GM23338 (cell line): ENCODE measurements around the gene MAP3K4. TPM values are rescaled to one million over a fixed set of nuclear protein-coding genes. Genes with fewer than 3 reads are reported as not detected.
A peak's percentile ranks its signal among the peaks of the same experiment; 100 is the strongest.

Source experiments
- ATAC-seq: fragments of 200-7000 bp; cut with Tn5 transposase; 3 replicates; pipeline ENCODE4 v1.9.1; 2020
- DNase-seq: peaks from one replicate; pipeline ENCODE4 v3.0.0-alpha.2; 2015; ENCODE audit warnings: low spot score
- H2AFZ ChIP-seq: fragments of 200-600 bp; sonication (generic); 2 replicates; pipeline ENCODE4 v1.8.0; 2016; ENCODE audit warnings: antibody characterized with exemption, mild to moderate bottlenecking, moderate library complexity
- H3F3A ChIP-seq: fragments of 200-600 bp; sonication (generic); replicated peaks from 2 replicates; pipeline ENCODE4 v1.8.0; 2017; ENCODE audit warnings: antibody characterized with exemption, mixed run types, low read depth
- H3K27ac ChIP-seq: fragments of 200-600 bp; sonication (generic); 2 replicates; pipeline ENCODE4 v1.6.1; 2016; ENCODE audit warnings: low read depth
- H3K27me3 ChIP-seq: fragments of 200-600 bp; sonication (generic); 2 replicates; pipeline ENCODE4 v1.8.0; 2016; ENCODE audit warnings: mild to moderate bottlenecking, mixed run types, moderate library complexity; ENCODE audit not compliant: insufficient read depth
- H3K36me3 ChIP-seq: fragments of 200-600 bp; sonication (generic); 2 replicates; pipeline ENCODE4 v1.8.0; 2016; ENCODE audit warnings: mild to moderate bottlenecking; ENCODE audit not compliant: insufficient read depth
- H3K4me1 ChIP-seq: fragments of 200-600 bp; sonication (generic); 2 replicates; pipeline ENCODE4 v1.8.0; 2016; ENCODE audit warnings: mild to moderate bottlenecking, moderate library complexity; ENCODE audit not compliant: insufficient read depth
- H3K4me2 ChIP-seq: fragments of 200-600 bp; sonication (generic); 2 replicates; pipeline ENCODE4 v1.7.1; 2017; ENCODE audit warnings: mixed run types
- H3K4me3 ChIP-seq: fragments of 200-600 bp; sonication (generic); 2 replicates; pipeline ENCODE4 v1.6.1; 2016; ENCODE audit warnings: mixed run types
- H3K79me2 ChIP-seq: fragments of 200-600 bp; sonication (generic); replicated peaks from 2 replicates; pipeline ENCODE4 v1.8.0; 2017; ENCODE audit warnings: mild to moderate bottlenecking; ENCODE audit not compliant: insufficient read depth
- H3K9me2 ChIP-seq: fragments of 200-600 bp; sonication (generic); 2 replicates; pipeline ENCODE4 v1.8.0; 2017; ENCODE audit not compliant: insufficient read depth
- H4K20me1 ChIP-seq: fragments of 200-600 bp; sonication (generic); replicated peaks from 2 replicates; pipeline ENCODE4 v1.8.0; 2017; ENCODE audit warnings: mild to moderate bottlenecking; ENCODE audit not compliant: insufficient read depth
- H3K27ac Mint-ChIP-seq: 2 replicates; pipeline ENCODE4 v1.8.0; 2020; ENCODE audit warnings: inconsistent platforms, mild to moderate bottlenecking, moderate library complexity, mixed read lengths
- H3K27me3 Mint-ChIP-seq: 3 replicates; pipeline ENCODE4 v1.8.0; 2022; ENCODE audit warnings: low read depth, mild to moderate bottlenecking, moderate library complexity, mixed read lengths, inconsistent platforms; ENCODE audit not compliant: insufficient read depth, poor library complexity
- H3K36me3 Mint-ChIP-seq: 3 replicates; pipeline ENCODE4 v1.8.0; 2021; ENCODE audit warnings: low read depth, mild to moderate bottlenecking, inconsistent platforms, moderate library complexity, mixed read lengths
- H3K4me1 Mint-ChIP-seq: 3 replicates; pipeline ENCODE4 v1.8.0; 2020; ENCODE audit warnings: mild to moderate bottlenecking, inconsistent platforms, mixed read lengths
- H3K4me3 Mint-ChIP-seq: 3 replicates; pipeline ENCODE4 v1.8.0; 2021; ENCODE audit warnings: moderate library complexity, mild to moderate bottlenecking, inconsistent platforms, mixed read lengths
- H3K9me3 Mint-ChIP-seq: 3 replicates; pipeline ENCODE4 v1.8.0; 2020; ENCODE audit warnings: moderate library complexity, mild to moderate bottlenecking, inconsistent platforms, mixed read lengths
- CREB1 ChIP-seq: fragments of 250-450 bp; sonication (Bioruptor Pico); IDR thresholded peaks from 2 replicates; pipeline ENCODE4 v1.5.0; 2020; ENCODE audit warnings: low read depth, mild to moderate bottlenecking, moderate library complexity
- JUNB ChIP-seq: IDR thresholded peaks from one replicate; pipeline ENCODE4 v1.6.1; 2016; ENCODE audit warnings: antibody characterized with exemption; ENCODE audit not compliant: unreplicated experiment
- NANOG ChIP-seq: IDR thresholded peaks from 2 replicates; pipeline ENCODE4 v1.6.1; 2016; ENCODE audit warnings: antibody characterized with exemption, borderline replicate concordance
- POLR2AphosphoS5 ChIP-seq: IDR thresholded peaks from 2 replicates; pipeline ENCODE4 v1.6.1; 2016; ENCODE audit warnings: antibody characterized with exemption, low read depth
- STAT1 ChIP-seq: IDR thresholded peaks from one replicate; pipeline ENCODE4 v1.6.1; 2016; ENCODE audit warnings: antibody characterized with exemption; ENCODE audit not compliant: unreplicated experiment
- ZNF331 ChIP-seq: fragments of 250-450 bp; sonication (Bioruptor Pico); IDR thresholded peaks from 2 replicates; pipeline ENCODE4 v1.5.0; 2020; ENCODE audit warnings: low read depth, mild to moderate bottlenecking, moderate library complexity
- polyA plus RNA-seq: library from polyadenylated mRNA; unstranded; fragments of >200 nt; fragmentation: Nextera tagmentation; extraction: Ambion mirVana; gene quantifications from 2 replicates; pipeline ENCODE4 v1.2.1, GENCODE V29; 2016
- total RNA-seq: library from RNA; depleted of rRNA; stranded (reverse); fragments of >200 nt; shearing (Covaris generic); gene quantifications from 2 replicates; pipeline ENCODE4 v1.2.3, GENCODE V29; 2014
- TF ChIP-seq, protein P1 (sequence below): fragments of 250-450 bp; sonication (Bioruptor Pico); IDR thresholded peaks from 2 replicates; pipeline ENCODE4 v1.5.0; 2020; ENCODE audit warnings: mild to moderate bottlenecking, moderate library complexity
- TF ChIP-seq, protein P2 (sequence below): IDR thresholded peaks from 2 replicates; pipeline ENCODE4 v1.6.1; 2016; ENCODE audit warnings: antibody characterized with exemption
- TF ChIP-seq, protein P3 (sequence below), 2 experiments: fragments of 200-600 bp in 1 of 2; sonication (generic) in 1 of 2; conservative IDR thresholded peaks; 2 replicates each; pipeline versions ENCODE4 v1.5.1 to v1.6.1; 2016 to 2017; ENCODE audit warnings: antibody characterized with exemption in 2 of 2, low read depth in 2 of 2, mild to moderate bottlenecking in 2 of 2, moderate library complexity in 1 of 2

The MAP3K4 gene
- total and polyA plus RNA-seq, 2 experiments from 2014 or later: 44.4 to 48.8 TPM

- TF ChIP-seq, protein P1, sequence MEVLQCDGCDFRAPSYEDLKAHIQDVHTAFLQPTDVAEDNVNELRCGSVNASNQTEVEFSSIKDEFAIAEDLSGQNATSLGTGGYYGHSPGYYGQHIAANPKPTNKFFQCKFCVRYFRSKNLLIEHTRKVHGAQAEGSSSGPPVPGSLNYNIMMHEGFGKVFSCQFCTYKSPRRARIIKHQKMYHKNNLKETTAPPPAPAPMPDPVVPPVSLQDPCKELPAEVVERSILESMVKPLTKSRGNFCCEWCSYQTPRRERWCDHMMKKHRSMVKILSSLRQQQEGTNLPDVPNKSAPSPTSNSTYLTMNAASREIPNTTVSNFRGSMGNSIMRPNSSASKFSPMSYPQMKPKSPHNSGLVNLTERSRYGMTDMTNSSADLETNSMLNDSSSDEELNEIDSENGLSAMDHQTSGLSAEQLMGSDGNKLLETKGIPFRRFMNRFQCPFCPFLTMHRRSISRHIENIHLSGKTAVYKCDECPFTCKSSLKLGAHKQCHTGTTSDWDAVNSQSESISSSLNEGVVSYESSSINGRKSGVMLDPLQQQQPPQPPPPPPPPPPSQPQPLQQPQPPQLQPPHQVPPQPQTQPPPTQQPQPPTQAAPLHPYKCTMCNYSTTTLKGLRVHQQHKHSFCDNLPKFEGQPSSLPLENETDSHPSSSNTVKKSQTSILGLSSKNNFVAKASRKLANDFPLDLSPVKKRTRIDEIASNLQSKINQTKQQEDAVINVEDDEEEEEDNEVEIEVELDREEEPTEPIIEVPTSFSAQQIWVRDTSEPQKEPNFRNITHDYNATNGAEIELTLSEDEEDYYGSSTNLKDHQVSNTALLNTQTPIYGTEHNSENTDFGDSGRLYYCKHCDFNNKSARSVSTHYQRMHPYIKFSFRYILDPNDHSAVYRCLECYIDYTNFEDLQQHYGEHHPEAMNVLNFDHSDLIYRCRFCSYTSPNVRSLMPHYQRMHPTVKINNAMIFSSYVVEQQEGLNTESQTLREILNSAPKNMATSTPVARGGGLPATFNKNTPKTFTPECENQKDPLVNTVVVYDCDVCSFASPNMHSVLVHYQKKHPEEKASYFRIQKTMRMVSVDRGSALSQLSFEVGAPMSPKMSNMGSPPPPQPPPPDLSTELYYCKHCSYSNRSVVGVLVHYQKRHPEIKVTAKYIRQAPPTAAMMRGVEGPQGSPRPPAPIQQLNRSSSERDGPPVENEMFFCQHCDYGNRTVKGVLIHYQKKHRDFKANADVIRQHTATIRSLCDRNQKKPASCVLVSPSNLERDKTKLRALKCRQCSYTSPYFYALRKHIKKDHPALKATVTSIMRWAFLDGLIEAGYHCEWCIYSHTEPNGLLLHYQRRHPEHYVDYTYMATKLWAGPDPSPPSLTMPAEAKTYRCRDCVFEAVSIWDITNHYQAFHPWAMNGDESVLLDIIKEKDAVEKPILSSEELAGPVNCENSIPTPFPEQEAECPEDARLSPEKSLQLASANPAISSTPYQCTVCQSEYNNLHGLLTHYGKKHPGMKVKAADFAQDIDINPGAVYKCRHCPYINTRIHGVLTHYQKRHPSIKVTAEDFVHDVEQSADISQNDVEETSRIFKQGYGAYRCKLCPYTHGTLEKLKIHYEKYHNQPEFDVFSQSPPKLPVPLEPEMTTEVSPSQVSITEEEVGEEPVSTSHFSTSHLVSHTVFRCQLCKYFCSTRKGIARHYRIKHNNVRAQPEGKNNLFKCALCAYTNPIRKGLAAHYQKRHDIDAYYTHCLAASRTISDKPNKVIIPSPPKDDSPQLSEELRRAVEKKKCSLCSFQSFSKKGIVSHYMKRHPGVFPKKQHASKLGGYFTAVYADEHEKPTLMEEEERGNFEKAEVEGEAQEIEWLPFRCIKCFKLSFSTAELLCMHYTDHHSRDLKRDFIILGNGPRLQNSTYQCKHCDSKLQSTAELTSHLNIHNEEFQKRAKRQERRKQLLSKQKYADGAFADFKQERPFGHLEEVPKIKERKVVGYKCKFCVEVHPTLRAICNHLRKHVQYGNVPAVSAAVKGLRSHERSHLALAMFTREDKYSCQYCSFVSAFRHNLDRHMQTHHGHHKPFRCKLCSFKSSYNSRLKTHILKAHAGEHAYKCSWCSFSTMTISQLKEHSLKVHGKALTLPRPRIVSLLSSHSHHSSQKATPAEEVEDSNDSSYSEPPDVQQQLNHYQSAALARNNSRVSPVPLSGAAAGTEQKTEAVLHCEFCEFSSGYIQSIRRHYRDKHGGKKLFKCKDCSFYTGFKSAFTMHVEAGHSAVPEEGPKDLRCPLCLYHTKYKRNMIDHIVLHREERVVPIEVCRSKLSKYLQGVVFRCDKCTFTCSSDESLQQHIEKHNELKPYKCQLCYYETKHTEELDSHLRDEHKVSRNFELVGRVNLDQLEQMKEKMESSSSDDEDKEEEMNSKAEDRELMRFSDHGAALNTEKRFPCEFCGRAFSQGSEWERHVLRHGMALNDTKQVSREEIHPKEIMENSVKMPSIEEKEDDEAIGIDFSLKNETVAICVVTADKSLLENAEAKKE (CRISPR knock-in tag): no peak
- TF ChIP-seq, protein P2, sequence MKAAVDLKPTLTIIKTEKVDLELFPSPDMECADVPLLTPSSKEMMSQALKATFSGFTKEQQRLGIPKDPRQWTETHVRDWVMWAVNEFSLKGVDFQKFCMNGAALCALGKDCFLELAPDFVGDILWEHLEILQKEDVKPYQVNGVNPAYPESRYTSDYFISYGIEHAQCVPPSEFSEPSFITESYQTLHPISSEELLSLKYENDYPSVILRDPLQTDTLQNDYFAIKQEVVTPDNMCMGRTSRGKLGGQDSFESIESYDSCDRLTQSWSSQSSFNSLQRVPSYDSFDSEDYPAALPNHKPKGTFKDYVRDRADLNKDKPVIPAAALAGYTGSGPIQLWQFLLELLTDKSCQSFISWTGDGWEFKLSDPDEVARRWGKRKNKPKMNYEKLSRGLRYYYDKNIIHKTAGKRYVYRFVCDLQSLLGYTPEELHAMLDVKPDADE: no peak
- no peak for TF ChIP-seq POLR2AphosphoS5
- no peak for TF ChIP-seq NANOG
- TF ChIP-seq ZNF331 (CRISPR knock-in tag): no peak
- no peak for TF ChIP-seq CREB1
Observed at GRCh38 chr6:161033667-161034066, 42.1 kb downstream of the MAP3K4 start (continued).

GRCh38 chr6:161035182-161035980 lies 43.8 kb downstream of the MAP3K4 start:
- Histone ChIP-seq H3K36me3 (no peaks in the 10 kb centered on the region), H3K4me2 (peak overlapping the region; percentile 50), H3K4me1 (peaks cover 24% of the 10 kb centered on the region), H3K4me3 (no peak overlapping the region), H3F3A (no peaks in the 10 kb centered on the region), H3K79me2 (peaks cover 54% of the 10 kb centered on the region), H3K27me3 (no peaks in the 10 kb centered on the region), H4K20me1 (no peaks in the 10 kb centered on the region; the same call in 1 of the 2 replicates), H2AFZ (no peak overlapping the region), H3K27ac (peak overlapping the region; percentile 69), H3K9me2 (no peaks in the 10 kb centered on the region; the same call in 1 of the 2 replicates)
- Mint-ChIP-seq H3K36me3 (peaks cover 11% of the 10 kb centered on the region; the same call in 2 of the 3 replicates), H3K9me3 (no peaks in the 10 kb centered on the region), H3K4me3 (0 out of 3 replicates have a peak overlapping the region, but pooled peaks have one; percentile 0), H3K4me1 (peaks cover 44% of the 10 kb centered on the region), H3K27ac (peak overlapping the region; percentile 45), H3K27me3 (peaks cover 1% of the 10 kb centered on the region)
- peak; percentile 82 for ATAC-seq
- DNase-seq: peak; percentile 58
- TF ChIP-seq JUNB: no peak
- TF ChIP-seq, protein P3, sequence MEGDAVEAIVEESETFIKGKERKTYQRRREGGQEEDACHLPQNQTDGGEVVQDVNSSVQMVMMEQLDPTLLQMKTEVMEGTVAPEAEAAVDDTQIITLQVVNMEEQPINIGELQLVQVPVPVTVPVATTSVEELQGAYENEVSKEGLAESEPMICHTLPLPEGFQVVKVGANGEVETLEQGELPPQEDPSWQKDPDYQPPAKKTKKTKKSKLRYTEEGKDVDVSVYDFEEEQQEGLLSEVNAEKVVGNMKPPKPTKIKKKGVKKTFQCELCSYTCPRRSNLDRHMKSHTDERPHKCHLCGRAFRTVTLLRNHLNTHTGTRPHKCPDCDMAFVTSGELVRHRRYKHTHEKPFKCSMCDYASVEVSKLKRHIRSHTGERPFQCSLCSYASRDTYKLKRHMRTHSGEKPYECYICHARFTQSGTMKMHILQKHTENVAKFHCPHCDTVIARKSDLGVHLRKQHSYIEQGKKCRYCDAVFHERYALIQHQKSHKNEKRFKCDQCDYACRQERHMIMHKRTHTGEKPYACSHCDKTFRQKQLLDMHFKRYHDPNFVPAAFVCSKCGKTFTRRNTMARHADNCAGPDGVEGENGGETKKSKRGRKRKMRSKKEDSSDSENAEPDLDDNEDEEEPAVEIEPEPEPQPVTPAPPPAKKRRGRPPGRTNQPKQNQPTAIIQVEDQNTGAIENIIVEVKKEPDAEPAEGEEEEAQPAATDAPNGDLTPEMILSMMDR (conservative IDR thresholded peaks at IDR 0.05; ENCODE audit: low read depth in 2 of 2): no peak
- TF ChIP-seq CREB1: no peak
- TF ChIP-seq NANOG: no peak; the same call in 1 of the 2 replicates
- TF ChIP-seq STAT1: no peak
